Measurements from ENCODE around the gene PCSK9.

Gene PCSK9

GRCh38 chr1:55044617-55045397, 5.5 kb downstream of the PCSK9 start:
- DNase-seq: no peak

DNA sequence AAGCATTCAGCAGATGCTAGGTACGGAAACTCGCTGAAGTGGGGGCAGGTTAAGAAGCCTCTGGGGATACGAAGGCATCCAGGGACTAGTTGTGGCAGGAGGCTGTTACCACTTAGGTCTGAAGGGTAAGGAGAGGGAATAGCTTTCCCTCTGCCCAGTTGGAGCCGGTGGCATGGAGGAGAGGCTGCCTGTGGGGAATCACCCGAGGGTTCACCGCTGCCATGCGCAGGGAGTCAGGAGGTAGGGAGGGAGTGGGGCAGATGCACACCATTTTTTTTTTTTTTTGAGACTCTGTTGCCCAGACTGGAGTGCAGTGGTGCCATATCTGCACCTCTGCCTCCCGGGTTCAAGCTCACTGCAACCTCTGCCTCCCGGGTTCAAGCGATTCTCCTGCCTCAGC, 6.1 kb downstream of the PCSK9 start:
- DNase-seq: no peak

DNA sequence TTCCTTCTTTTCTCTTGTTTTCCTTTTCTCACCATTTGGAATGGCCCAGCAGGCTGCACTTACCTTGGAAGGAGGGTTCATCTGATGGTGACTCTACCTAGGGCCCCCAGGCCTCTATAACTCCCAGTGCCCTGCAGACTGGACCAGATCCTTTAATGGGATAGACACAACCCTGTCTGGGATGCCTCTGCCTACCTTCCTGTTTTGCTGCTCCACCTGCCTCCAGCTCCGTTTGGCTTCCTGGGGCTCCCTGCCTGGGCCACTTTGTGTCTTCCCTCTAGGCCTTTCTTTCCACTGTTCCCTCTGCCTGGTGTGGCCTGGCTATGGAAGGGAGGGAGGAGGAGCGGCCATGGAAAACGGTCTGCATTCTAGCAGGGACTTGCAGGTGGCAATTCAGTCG, 7.5 kb downstream of the PCSK9 start:
- no peak for DNase-seq

DNA sequence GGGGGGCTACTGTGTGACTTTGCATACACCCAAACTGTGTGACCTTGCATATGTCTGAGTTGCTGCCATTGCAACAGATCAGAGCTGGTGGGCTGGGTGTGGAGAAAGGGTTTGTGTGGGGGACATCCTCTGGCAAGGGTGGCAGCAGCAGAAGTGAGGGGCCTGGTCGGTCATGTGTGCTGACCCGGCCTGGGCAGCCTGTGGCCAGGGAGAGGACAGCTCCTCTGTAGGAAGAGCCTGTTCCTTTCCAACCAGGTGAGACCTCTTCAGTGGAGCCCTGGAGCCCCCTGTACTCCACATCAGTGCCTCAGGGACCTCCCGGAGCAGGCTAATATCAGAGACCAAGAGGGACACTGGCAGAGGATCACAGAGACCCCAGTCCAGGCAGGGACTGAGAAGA, 8.3 kb downstream of the PCSK9 start:
- no peak for DNase-seq

DNA sequence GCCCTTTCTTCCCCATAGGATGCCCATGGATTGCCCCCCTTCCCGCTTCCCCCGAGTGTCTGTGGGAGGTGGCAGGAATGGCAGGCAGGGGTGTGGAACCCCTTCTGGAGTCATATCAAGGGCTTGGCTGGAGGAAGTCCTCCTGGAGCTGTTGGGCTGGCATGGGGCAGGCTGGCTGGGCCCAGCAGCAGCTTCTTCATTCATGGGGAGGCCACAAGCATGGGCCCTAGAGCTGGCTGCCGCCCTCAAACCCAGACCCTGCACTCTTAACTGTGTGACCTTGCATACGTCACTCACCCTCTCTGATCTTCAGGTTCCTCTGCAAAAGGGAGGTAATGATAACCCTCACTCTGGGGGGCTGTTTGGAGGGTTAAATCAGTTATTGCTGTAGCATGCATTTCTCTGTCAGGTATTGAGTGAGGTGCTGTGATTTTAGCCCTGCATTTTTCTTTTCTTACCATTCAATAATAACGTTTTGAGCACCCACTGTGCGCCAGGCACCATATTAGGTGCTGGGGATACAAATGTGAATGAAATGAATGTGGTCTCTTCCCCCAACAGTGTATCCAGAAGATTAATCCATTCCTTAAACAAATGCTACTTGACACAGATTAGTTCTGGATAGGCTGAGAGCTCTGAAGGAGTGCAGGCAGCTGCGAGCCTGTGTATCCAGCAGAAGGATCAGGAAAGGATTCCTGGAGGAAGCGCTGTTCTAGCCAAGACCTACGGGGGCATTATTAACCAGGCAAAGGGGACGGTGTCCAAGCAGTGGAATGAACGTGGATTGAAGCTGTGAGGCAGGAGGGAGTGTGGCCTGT, 9.3 kb downstream of the PCSK9 start:
- DNase-seq: no peak

GRCh38 chr1:55049271-55049913, 10.0 kb downstream of the PCSK9 start:
- DNase-seq: no peak

- no peak for DNase-seq
Measured at GRCh38 chr1:55049914-55050278, 10.5 kb downstream of the PCSK9 start.

DNA sequence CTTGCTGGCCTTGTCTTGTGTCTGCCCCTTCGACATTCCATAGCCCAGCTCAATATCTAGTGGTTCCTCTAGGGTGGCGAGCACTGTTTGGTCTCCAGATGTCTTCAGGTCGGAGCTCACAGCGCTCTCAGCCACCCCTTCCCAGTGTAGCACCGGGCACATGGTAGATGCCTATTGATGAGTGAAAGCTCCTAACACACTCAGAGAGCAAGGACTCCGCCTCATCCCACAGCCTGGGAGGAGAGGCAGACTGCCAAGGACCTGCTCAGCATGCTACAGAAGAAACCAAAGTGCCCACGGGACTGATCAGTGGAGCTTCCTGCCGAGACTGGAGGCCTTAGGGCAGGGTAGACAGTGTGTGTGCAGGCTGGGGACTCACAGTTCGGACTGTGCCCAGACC, 10.9 kb downstream of the PCSK9 start:
- DNase-seq: no peak

DNA sequence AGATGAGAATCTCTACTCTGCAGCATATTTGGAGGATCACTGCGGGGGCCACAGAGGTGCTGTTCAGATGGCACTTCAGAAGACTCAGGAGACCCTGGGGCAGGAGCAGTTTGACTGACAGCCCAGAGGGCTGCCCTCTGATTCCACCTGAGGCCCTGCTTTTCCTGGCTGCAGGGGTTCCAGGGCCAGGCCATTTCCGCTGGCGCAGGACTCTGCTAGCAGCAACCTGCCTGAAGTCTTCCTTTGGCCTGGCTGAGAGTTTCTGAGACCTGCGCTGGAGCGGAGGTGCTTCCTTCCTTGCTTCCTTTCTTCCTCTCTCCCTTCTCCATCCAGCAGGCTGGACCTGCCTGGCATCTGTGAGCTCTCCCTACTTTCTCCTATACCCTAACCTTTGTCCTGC, 11.8 kb downstream of the PCSK9 start:
- DNase-seq: no peak

DNA sequence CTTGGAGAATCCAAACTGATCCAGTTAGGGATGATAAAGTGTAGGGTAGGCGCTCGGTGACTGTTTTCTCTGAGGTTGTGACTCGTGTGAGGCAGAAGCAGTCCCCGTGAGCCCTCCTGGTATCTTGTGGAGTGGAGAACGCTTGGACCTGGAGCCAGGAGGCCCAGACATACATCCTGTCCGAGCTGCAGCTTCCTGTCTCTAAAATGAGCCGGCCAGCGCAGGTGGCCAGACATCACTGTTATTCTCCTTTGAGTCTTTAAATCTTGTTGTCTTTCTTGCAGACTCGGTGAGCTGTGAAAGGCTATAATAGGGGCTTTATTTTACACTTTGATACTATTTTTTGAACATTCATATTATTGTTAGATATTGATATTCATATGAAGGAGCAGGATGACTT, 12.3 kb downstream of the PCSK9 start:
- no peak for DNase-seq

DNA sequence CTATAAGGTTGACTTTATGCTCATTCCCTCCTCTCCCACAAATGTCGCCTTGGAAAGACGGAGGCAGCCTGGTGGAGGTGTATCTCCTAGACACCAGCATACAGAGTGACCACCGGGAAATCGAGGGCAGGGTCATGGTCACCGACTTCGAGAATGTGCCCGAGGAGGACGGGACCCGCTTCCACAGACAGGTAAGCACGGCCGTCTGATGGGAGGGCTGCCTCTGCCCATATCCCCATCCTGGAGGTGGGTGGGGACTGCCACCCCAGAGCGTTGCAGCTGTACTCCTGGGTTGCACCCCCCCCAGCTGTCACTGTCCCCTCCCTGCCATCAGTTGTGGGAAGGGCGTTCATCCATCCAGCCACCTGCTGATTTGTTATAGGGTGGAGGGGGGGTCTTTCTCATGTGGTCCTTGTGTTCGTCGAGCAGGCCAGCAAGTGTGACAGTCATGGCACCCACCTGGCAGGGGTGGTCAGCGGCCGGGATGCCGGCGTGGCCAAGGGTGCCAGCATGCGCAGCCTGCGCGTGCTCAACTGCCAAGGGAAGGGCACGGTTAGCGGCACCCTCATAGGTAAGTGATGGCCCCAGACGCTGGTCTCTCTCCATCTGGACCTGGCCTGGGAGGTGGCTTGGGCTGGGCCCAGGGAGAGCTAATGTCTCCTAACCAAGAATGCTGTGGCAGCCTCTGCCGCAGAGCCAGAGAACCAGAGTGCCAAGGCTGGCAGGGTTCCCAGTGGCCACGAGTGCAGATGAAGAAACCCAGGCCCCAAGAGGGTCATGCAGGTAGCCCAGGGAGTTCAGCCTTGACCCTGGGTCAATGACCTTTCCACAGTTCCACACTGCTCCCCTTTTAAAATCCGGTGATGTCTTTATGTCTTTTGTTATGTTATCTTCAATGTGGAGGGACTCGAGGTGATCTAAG, 13.1 kb downstream of the PCSK9 start:
- DNase-seq: no peak

- no peak for DNase-seq
Measured at GRCh38 chr1:55053265-55053954, 14.1 kb downstream of the PCSK9 start.

DNA sequence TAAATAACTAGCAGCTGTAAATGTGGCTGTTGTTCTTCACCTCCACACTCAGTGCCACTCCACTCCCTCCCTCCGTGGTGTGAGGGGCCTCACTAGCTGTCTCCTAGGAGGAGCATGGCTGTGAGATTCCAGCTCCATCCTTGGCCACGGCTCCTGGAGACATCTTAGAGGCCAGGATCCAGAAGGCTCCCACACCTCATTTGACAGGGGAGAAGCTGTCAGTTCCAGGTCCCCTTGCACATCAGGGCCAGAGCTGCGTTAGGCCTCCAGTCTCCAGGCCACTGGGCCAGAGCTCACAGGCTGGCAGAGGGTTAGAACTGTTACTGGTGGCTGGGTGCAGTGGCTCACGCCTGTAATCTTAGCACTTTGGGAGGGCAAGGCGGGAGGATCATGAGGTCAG, 15.0 kb downstream of the PCSK9 start:
- DNase-seq: no peak

DNA sequence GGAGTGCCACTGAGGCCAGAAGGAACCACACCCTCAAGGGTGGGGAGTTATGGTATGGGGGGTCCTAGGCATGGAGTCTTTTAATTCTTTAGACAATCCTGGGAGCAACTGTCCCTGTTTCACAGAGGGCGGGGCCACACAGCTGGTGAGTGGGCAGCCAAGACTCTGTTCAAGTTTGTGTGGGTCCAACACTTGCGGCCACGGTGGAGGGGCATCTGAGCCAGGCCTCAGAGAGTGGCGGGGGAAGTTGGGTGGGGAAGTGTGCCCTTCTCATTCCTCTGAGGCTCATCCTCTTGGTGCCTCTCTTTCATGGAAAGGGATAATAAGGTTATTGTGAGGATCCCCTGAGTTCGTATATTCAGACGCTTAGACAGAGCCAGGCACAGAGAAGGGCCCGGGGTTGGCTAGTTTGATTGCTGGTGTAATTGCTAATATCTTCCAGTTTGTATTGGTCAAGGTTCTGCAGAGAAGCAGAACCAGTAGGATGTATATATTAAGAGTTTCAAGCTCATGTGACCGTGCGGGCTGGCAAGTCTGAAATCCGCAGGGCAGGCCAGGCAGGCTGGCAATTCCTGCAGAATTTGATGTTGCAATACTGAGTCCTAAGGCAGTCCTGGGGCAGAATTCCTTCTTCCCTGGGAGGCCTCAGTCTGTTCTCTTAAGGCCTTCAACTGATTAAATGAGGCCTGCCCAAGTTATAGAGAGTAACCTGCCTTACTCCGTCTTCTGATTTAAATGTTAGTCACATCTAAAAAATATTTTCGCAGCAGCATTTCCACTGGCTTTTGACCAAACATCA, 15.9 kb downstream of the PCSK9 start:
- no peak for DNase-seq

DNA sequence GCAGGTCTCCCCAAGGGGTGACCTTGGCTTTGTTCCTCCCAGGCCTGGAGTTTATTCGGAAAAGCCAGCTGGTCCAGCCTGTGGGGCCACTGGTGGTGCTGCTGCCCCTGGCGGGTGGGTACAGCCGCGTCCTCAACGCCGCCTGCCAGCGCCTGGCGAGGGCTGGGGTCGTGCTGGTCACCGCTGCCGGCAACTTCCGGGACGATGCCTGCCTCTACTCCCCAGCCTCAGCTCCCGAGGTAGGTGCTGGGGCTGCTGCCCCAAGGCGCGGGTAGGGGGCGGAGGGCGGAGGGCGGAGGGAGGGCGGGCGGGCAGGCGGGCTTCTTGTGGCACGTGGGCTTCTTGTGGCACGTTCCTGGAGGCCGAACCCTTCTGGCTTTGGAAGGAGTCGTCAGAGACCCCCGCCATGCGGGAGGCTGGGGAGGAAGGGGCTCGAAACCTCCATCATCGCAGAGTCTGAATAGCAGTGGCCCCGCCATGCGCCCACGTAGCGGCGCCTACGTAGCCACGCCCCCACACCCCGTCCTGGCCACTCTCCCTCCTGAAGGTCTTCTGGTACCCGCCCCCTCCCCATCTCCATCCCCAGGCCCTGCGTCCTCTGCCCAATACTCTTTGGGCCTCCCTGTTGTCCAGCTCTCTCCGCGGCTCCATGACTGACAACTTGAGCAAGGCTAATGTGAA, 16.7 kb downstream of the PCSK9 start:
- no peak for DNase-seq

DNA sequence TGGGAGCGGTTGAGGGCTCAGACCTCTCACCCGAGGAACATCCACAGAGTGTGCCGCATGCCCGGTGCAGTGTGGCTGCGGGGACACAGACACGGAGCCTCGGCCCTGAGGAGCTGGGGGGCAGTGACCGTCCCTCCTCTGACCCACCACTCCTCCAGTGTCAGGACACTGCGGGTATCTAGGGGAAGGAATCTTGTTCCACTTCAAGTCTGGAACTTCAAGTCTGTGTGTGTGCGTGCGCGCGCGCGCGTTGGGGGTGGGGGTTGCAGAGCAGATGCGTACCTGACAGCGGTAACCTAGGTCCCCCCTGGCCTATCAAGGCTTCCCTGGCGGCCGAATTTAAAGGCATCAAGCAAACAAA, 17.3 kb downstream of the PCSK9 start:
- DNase-seq: no peak

DNA sequence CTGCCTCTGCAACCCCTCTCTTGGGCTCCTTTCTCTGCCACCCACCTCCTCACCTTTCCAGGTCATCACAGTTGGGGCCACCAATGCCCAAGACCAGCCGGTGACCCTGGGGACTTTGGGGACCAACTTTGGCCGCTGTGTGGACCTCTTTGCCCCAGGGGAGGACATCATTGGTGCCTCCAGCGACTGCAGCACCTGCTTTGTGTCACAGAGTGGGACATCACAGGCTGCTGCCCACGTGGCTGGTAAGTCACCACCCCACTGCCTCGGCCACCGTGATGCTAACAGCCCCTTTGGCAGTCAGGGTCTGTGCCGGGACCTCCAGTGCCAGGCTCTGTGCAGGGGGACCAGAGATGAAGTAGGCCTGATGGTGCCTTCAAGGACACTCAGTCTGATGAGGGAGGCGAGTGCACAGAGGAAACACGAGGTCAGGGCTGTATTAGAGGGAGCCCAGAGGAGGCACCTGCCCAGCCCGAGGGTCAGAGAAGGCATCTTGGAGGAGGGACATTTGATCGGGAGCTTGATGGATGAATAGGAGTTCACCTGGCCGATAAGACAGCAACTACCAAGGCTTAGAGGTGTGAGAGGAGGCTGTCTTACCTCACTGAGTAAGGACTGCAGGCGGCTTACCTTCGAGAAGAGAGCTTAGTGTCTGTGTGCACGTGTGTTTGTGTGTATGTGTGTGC, 18.1 kb downstream of the PCSK9 start:
- no peak for DNase-seq

DNA sequence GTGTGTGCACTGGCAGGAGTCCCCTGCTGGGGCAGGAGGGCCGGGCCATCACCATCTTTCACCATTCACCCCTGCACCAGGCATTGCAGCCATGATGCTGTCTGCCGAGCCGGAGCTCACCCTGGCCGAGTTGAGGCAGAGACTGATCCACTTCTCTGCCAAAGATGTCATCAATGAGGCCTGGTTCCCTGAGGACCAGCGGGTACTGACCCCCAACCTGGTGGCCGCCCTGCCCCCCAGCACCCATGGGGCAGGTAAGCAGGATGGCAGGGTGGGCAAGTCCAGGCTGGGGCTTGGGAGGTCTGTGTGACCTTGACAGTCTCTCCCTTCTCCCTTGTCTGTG, 18.6 kb downstream of the PCSK9 start:
- no peak for DNase-seq

GRCh38 chr1:55059302-55060132, 20.2 kb downstream of the PCSK9 start:
- no peak for DNase-seq
